Esophagus muscularis mucosa (tissue), 4 donors: ENCODE results near the gene SPOCD1.

Source experiments
- EP300 ChIP-seq: sonication (generic); formaldehyde crosslinking; IDR thresholded peaks from one replicate; pipeline ENCODE4 v1.6.1; 2017; ENCODE audit warnings: antibody characterized with exemption
- POLR2A ChIP-seq: fragments of 450-650 bp; IDR thresholded peaks from one replicate; pipeline ENCODE4 v1.6.1; 2017; ENCODE audit warnings: antibody characterized with exemption, moderate library complexity, mild to moderate bottlenecking, low read depth
- TF ChIP-seq, protein P1 (sequence below), 3 experiments: fragments of 200-600 bp in 2 of 3; fragments of 450-650 bp in 1 of 3; sonication (generic) in 2 of 3; IDR thresholded peaks; one replicate each; pipeline ENCODE4 v1.5.1; 2017 to 2019; ENCODE audit warnings: antibody characterized with exemption in 3 of 3, mild to moderate bottlenecking in 2 of 3, moderate library complexity in 1 of 3

DNA sequence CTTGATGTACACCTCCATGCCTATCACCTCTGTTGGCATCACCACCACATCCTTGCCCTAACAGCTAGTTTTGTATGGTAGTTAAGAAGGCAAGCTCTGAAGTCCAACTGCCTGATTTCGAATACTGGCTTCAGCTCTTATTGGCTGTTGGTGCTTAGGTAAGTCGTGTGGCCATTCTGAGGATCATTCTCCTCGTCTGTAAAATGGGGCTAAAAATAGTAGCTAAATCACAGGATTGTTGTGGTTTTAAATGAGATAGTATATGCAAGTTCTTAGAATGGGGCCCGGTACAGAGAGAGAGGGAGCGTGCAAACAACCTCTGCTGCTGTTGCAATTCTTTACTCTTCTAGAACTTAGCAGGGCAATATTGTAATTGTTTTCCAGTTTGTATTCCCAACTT is 20.8 kb upstream of the SPOCD1 start:
- TF ChIP-seq, protein P1, sequence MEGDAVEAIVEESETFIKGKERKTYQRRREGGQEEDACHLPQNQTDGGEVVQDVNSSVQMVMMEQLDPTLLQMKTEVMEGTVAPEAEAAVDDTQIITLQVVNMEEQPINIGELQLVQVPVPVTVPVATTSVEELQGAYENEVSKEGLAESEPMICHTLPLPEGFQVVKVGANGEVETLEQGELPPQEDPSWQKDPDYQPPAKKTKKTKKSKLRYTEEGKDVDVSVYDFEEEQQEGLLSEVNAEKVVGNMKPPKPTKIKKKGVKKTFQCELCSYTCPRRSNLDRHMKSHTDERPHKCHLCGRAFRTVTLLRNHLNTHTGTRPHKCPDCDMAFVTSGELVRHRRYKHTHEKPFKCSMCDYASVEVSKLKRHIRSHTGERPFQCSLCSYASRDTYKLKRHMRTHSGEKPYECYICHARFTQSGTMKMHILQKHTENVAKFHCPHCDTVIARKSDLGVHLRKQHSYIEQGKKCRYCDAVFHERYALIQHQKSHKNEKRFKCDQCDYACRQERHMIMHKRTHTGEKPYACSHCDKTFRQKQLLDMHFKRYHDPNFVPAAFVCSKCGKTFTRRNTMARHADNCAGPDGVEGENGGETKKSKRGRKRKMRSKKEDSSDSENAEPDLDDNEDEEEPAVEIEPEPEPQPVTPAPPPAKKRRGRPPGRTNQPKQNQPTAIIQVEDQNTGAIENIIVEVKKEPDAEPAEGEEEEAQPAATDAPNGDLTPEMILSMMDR (IDR thresholded peaks at IDR 0.05), result no peak
- TF ChIP-seq EP300 (no peak), POLR2A (no peak)
